Naive B cell (primary cell): ENCODE data around the gene DOK3. TPM values are rescaled to one million over a fixed set of nuclear protein-coding genes. Genes with fewer than 3 reads are reported as not detected.
A peak's percentile ranks its signal among the peaks of the same experiment; 100 is the strongest.

Experiments used
- ATAC-seq, 2 donors: fragments of 150-1000 bp; cut with Tn5 transposase; 2 replicates each; pipeline ENCODE4 v1.10.0; 2021; ENCODE audit warnings: low read depth in 2 of 2, mild to moderate bottlenecking in 2 of 2, moderate library complexity in 2 of 2
- DNase-seq: peaks from one replicate; pipeline ENCODE4 v3.0.0; 2022
- H3K27ac Mint-ChIP-seq, 6 donors: one replicate each; pipeline ENCODE4 v1.8.0; 2020 to 2022; ENCODE audit warnings: mild to moderate bottlenecking in 6 of 6, mixed read lengths in 6 of 6, moderate library complexity in 5 of 6, inconsistent platforms in 2 of 6
- H3K27me3 Mint-ChIP-seq, 3 donors: one replicate each; pipeline ENCODE4 v1.8.0; 2021 to 2022; ENCODE audit warnings: mixed read lengths in 3 of 3, mild to moderate bottlenecking in 1 of 3
- H3K36me3 Mint-ChIP-seq, 2 donors: one replicate each; pipeline ENCODE4 v1.8.0; 2020 to 2022; ENCODE audit warnings: mixed read lengths in 2 of 2, inconsistent platforms in 1 of 2, mild to moderate bottlenecking in 1 of 2
- H3K4me1 Mint-ChIP-seq, 3 donors: one replicate each; pipeline ENCODE4 v1.8.0; 2020 to 2022; ENCODE audit warnings: mixed read lengths in 3 of 3, inconsistent platforms in 1 of 3, mild to moderate bottlenecking in 1 of 3, moderate library complexity in 1 of 3
- H3K4me3 Mint-ChIP-seq, 8 donors: one replicate each; pipeline ENCODE4 v1.8.0; 2020 to 2022; ENCODE audit warnings: mild to moderate bottlenecking in 8 of 8, mixed read lengths in 8 of 8, moderate library complexity in 8 of 8, inconsistent platforms in 2 of 8
- H3K9me3 Mint-ChIP-seq, 7 donors: one replicate each; pipeline ENCODE4 v1.8.0; 2020 to 2022; ENCODE audit warnings: mixed read lengths in 7 of 7, mild to moderate bottlenecking in 5 of 7, inconsistent platforms in 2 of 7, moderate library complexity in 1 of 7
- polyA plus RNA-seq, 6 donors: library from polyadenylated mRNA; unstranded; fragments of 300-500 nt; fragmentation: Illumina TruSeq; gene quantifications; one replicate each; pipeline ENCODE4 v1.2.3, GENCODE V29; 2021; ENCODE audit warnings: low read depth in 6 of 6

The DOK3 gene
- polyA plus RNA-seq, 6 donors from 2014 or later = 12.7 to 47.7 (median 38.1) TPM

DNA sequence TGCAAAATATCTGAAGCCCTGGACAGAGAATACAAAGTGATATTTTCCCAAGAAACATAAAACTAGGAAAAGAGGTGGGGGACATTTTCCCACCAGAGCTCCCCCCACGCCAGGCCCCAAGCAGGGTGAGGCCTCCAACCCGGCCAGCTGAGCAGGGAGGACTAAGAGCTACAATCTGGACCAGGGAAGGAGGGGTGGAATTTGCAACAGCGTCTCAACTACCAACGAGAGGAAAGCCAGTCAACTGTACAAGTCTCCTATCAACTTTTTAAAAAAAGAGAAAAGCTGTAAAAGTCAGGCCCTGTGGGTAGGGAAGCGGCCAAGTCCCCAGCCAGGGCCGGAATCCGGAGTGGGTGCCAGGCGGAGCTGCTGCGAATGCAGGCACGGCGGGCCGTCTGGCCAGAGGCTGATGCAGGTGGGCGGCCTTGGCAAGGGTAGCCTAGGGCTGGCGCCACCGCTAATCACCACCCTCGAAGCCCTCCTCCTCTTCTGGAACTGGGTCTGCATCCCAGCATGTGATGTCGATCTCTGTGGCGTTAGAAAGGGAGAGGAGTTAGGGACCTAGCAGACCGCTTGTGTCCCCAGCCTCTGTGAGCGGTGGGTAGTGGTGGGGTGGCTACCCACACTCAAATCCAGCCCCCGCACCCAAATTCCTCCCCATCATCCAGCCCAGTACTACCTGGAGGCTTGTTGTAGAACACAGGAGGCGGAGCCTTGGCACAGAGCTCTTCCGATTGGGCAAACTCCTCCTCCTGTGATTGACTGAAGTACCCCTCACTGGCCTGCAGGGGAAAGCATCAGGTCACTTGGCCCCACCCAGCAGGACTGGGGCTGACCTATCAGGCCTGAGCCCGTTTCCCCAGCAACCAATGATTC lies 52.4 kb downstream of the DOK3 start:
- Mint-ChIP-seq H3K4me1 (peaks cover 14 to 26% (median 17%) of the 10 kb centered on the region in 3 donors), H3K27ac (peak overlapping the region in 4 of 6 donors; percentile 59 to 98 (median 82)), H3K9me3 (peaks cover 0 to 1% (median 0%) of the 10 kb centered on the region in 7 donors), H3K27me3 (peaks cover 4 to 7% (median 5%) of the 10 kb centered on the region in 3 donors), H3K4me3 (peak overlapping the region in 6 of 8 donors; percentile 18 to 84 (median 44)), H3K36me3 (no peaks in the 10 kb centered on the region)
- peak; percentile 68 for DNase-seq
- peak; percentile 2 to 4 for ATAC-seq

- ATAC-seq (no peak), DNase-seq (no peak)
- peaks cover 14 to 29% (median 21%) of the 10 kb centered on the region in 3 donors for H3K4me1 Mint-ChIP-seq
- H3K27ac Mint-ChIP-seq = peak overlapping the region in 5 of 6 donors; percentile 98 to 100 (median 99)
- H3K27me3 Mint-ChIP-seq = peaks cover 4% of the 10 kb centered on the region in 3 donors
- no peaks in the 10 kb centered on the region for H3K36me3 Mint-ChIP-seq
- H3K4me3 Mint-ChIP-seq = peak overlapping the region; percentile 84 to 98 (median 93)
- H3K9me3 Mint-ChIP-seq = peaks cover 0 to 1% (median 0%) of the 10 kb centered on the region in 7 donors
Observed at GRCh38 chr5:177456591-177456964, 53.0 kb downstream of the DOK3 start.

- peaks cover 14 to 25% (median 23%) of the 10 kb centered on the region in 3 donors for H3K4me1 Mint-ChIP-seq
- DNase-seq (peak; percentile 83), ATAC-seq (peak; percentile 25 to 26)
- peak overlapping the region; percentile 84 to 98 (median 93) for H3K4me3 Mint-ChIP-seq
- H3K27ac Mint-ChIP-seq = peak overlapping the region; percentile 98 to 100 (median 99)
- H3K36me3 Mint-ChIP-seq = no peaks in the 10 kb centered on the region
- H3K9me3 Mint-ChIP-seq = peaks cover 0 to 1% (median 0%) of the 10 kb centered on the region in 7 donors
- H3K27me3 Mint-ChIP-seq = peaks cover 0 to 4% (median 0%) of the 10 kb centered on the region in 3 donors
Observed at GRCh38 chr5:177455661-177456590, 53.7 kb downstream of the DOK3 start.

GRCh38 chr5:177455036-177455660 lies 54.5 kb downstream of the DOK3 start:
- H3K9me3 Mint-ChIP-seq = peaks cover 0 to 1% (median 0%) of the 10 kb centered on the region in 7 donors
- peaks cover 0 to 4% (median 0%) of the 10 kb centered on the region in 3 donors for H3K27me3 Mint-ChIP-seq
- H3K4me3 Mint-ChIP-seq = peak overlapping the region; percentile 84 to 98 (median 93)
- peak overlapping the region; percentile 93 to 100 (median 99) for H3K27ac Mint-ChIP-seq
- H3K36me3 Mint-ChIP-seq = no peaks in the 10 kb centered on the region
- ATAC-seq (peak; percentile 51), DNase-seq (peak; percentile 96)
- H3K4me1 Mint-ChIP-seq = peaks cover 21 to 26% (median 25%) of the 10 kb centered on the region in 3 donors

GRCh38 chr5:177454397-177455035 lies 55.1 kb downstream of the DOK3 start:
- Mint-ChIP-seq H3K9me3 (peaks cover 0 to 1% (median 0%) of the 10 kb centered on the region in 7 donors), H3K27ac (peak overlapping the region; percentile 98 to 100 (median 100)), H3K4me3 (peak overlapping the region; percentile 84 to 99 (median 96)), H3K4me1 (peaks cover 21 to 26% (median 25%) of the 10 kb centered on the region in 3 donors), H3K36me3 (no peaks in the 10 kb centered on the region), H3K27me3 (peaks cover 0 to 4% (median 0%) of the 10 kb centered on the region in 3 donors)
- peak; percentile 47 to 52 for ATAC-seq
- peak; percentile 96 for DNase-seq

DNA sequence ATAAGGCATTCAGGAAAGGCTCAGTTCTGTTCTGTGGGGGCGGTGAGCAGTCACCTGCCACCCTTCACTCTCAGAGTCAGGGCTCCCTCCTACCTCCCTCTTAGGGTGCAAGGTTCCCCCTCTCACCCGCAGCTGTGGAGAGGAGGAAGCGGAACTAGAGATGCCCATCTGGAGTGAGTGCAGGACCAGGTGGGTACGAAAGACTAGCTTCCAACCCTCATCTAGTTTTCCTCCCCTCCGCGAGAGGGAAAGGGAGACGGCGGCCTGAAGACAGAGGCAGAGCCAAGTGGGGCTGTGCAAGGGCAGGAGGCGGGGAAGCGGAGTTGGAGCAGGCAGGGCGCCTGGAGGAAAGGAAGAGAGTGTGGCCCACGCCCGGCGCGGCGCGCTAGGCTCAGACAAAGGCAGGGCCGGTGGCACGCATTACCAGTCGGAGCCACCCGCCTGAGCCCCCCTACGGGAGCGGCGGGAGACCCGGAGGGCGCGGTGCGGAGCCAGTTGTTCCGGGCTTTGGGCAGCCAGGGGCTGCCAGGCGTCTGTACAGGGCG lies 55.7 kb downstream of the DOK3 start:
- Mint-ChIP-seq H3K36me3 (no peaks in the 10 kb centered on the region), H3K9me3 (peaks cover 0 to 1% (median 0%) of the 10 kb centered on the region in 7 donors), H3K4me3 (peak overlapping the region; percentile 84 to 99 (median 96)), H3K27ac (peak overlapping the region; percentile 98 to 100 (median 100)), H3K27me3 (peaks cover 0 to 4% (median 0%) of the 10 kb centered on the region in 3 donors), H3K4me1 (peaks cover 21 to 29% (median 25%) of the 10 kb centered on the region in 3 donors)
- DNase-seq (peak; percentile 82), ATAC-seq (peak; percentile 34 to 35)

DNA sequence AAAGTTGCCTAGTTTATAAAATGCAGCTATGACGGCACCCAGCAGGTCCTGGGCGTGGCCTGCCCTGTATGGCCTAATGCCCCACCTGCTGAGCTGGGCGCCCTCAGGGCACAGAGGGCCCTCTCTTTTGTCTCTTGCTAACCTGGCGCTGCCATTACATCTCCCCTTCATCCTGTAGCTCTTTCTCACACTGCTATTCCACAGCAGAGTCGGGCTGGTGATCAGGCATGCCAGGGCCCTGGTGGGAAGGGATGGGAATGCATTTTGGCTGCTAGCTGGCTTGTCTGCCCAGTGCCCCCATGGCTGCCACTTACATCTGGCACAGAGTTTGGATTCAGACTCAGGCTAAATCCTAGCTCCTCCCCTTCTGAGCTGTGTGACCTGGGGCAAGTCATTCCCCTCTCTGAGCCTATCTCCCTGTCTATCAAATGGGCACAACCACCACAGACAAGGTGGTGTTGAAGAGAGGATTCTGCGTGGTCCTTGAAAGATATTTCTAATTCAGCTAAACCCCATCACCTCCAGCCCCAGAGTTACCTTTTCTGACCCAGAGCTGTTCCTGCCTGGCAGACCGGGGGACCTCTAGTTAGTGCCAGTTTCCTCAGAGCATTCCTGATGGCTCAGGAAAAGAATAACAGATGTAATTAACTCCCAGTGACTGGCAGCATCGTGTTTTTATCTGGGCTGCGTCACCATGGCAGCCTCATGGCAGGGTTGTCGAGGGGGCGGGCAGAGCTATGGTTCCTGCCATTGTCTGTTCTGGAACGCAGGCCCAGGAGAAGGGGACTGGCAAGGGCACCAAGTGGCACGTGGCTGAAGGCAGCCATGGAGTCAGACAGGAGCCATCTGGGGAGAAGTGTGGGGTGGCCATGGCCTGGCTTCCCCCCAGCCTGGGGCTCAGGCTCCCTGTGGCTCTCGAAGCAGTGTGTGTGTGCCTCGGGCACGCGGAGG lies 56.7 kb downstream of the DOK3 start:
- Mint-ChIP-seq H3K4me1 (peaks cover 30 to 38% (median 33%) of the 10 kb centered on the region in 3 donors), H3K27me3 (peaks cover 0 to 4% (median 0%) of the 10 kb centered on the region in 3 donors), H3K4me3 (peak overlapping the region in 7 of 8 donors; percentile 7 to 96 (median 84)), H3K9me3 (peaks cover 0 to 1% (median 0%) of the 10 kb centered on the region in 7 donors), H3K27ac (peak overlapping the region; percentile 61 to 100 (median 99)), H3K36me3 (no peaks in the 10 kb centered on the region)
- DNase-seq (no peak), ATAC-seq (no peak)

Other genes starting within 250 kb of the DOK3 start
- 10 to 100 TPM; 33.0 to 79.5 (median 47.3) TPM for gene RAB24, start 206.1 kb downstream of the DOK3 start, polyA plus RNA-seq
- gene PRELID1, start 206.0 kb downstream of the DOK3 start, polyA plus RNA-seq = 100 to 1,000 TPM; 162 to 227 (median 176) TPM
- gene MXD3, start 197.9 kb downstream of the DOK3 start, polyA plus RNA-seq = 1 to 10 TPM in 4 of 6 donors, under 1 TPM in 2; 0.52 to 2.3 (median 1.4) TPM
- 100 to 1,000 TPM; 182 to 243 (median 191) TPM for gene LMAN2, start 158.2 kb downstream of the DOK3 start, polyA plus RNA-seq
- gene RGS14, start 151.9 kb downstream of the DOK3 start, polyA plus RNA-seq = 10 to 100 TPM; 16.6 to 41.1 (median 23.2) TPM
- gene SLC34A1, start 125.4 kb downstream of the DOK3 start, polyA plus RNA-seq = not detected
- not detected for gene PFN3, start 109.2 kb downstream of the DOK3 start, polyA plus RNA-seq
- 1 to 10 TPM in 1 of 6 donors, under 1 TPM in 2, not detected in 3; 0.56 to 1.4 (median 0.57) TPM for gene F12, start 100.3 kb downstream of the DOK3 start, polyA plus RNA-seq
- gene GRK6, start 83.2 kb downstream of the DOK3 start, polyA plus RNA-seq = 100 to 1,000 TPM in 2 of 6 donors, 10 to 100 TPM in 4; 66.5 to 178 (median 98.1) TPM
- gene PRR7, start 63.0 kb downstream of the DOK3 start, polyA plus RNA-seq = 10 to 100 TPM; 16.2 to 39.5 (median 25.7) TPM
- 1 to 10 TPM in 1 of 6 donors, under 1 TPM in 3, not detected in 2; 0.31 to 1.9 (median 0.65) TPM for gene DBN1, start 36.2 kb downstream of the DOK3 start, polyA plus RNA-seq
- gene PDLIM7, start 12.2 kb downstream of the DOK3 start, polyA plus RNA-seq = 1 to 10 TPM; 1.5 to 6.0 (median 3.9) TPM
- gene DDX41, start 7.1 kb upstream of the DOK3 start, polyA plus RNA-seq = 10 to 100 TPM; 25.8 to 72.8 (median 43.0) TPM
- 1 to 10 TPM; 2.9 to 6.8 (median 4.6) TPM for gene FAM193B, start 44.7 kb upstream of the DOK3 start, polyA plus RNA-seq
- gene TMED9, start 82.4 kb upstream of the DOK3 start, polyA plus RNA-seq = 100 to 1,000 TPM in 3 of 6 donors, 10 to 100 TPM in 3; 86.8 to 108 (median 99.4) TPM
- 10 to 100 TPM; 22.7 to 29.6 (median 27.5) TPM for gene B4GALT7, start 90.3 kb upstream of the DOK3 start, polyA plus RNA-seq